Skin epidermis (tissue), 12 donors: ENCODE results near the gene SOX18.
"Not testable (repeated sequence)": the region's sequence is repeated elsewhere in the genome, so short reads cannot be mapped to it uniquely, and the experiment has no call there.

Source experiments
- H3K27ac ChIP-seq, 21 experiments: fragments of 200-600 bp; sonication (generic) in 11 of 21; one replicate each; pipeline ENCODE4 v1.5.0; 2020; ENCODE audit warnings: mild to moderate bottlenecking in 3 of 21, inconsistent platforms in 2 of 21, moderate library complexity in 2 of 21
- H3K4me3 ChIP-seq, 7 experiments: fragments of 200-600 bp; sonication (generic) in 2 of 7; one replicate each; pipeline ENCODE4 v1.5.0; 2020; ENCODE audit warnings: inconsistent platforms in 2 of 7, mild to moderate bottlenecking in 2 of 7, moderate library complexity in 1 of 7

The SOX18 gene

DNA sequence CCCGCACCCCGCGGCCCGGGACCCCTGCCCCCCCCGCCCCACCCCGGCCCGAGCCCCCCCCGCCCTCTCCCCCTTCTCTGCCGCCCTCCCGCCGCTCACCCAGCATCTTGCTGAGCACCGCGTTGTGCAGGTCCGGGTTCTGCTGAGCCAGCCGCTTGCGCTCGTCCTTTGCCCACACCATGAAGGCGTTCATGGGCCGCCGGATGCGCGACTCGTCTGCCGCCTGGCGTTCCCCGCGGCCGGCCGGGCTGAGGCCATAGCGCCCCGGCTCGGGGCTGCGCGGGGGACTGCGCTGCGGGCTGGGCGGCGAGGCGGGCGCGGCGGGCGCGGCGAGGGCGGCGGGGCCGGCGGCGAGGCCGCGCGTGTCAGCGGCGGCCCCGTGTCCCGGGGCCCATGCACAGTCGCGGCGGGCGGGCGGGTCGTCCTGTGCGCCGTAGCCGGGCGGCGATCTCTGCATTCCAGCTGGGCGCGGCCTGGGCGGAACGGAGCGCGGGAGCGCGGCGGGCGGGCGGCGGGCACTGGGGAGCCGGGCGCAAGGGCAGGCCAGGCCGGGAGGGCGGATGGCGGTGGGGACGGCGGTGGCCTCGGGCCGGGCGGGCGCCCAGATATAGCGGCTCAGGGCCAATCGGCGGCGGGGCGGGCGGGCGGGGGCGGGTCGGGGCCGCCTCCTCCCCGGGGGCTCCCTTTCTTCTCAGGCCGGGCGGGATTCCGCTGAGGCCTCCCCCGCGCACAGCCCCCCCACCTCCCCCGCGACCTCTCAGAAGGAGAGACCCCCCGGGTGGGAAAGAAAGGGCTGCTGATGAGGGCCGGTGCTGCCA lies at the start of gene SOX18:
Gene SOX18 (minus strand): TSS at position 580 of the 818 bp plus-strand sequence. CDS start 123 bp downstream, at position 457.
- Histone ChIP-seq H3K27ac (peak within 1 kb of the TSS in 19 of 21 experiments; percentile 8 to 85 (median 62)), H3K4me3 (peak within 1 kb of the TSS; percentile 24 to 52 (median 27))

- no peak overlapping the region for H3K4me3 ChIP-seq
- H3K27ac ChIP-seq = no peak overlapping the region
These were observed 49.1 kb upstream of the SOX18 start for GRCh38 chr20:64098471-64099013.

- no peak overlapping the region for H3K4me3 ChIP-seq
- no peak overlapping the region for H3K27ac ChIP-seq
These were observed 47.1 kb upstream of the SOX18 start for GRCh38 chr20:64096535-64096934.

DNA sequence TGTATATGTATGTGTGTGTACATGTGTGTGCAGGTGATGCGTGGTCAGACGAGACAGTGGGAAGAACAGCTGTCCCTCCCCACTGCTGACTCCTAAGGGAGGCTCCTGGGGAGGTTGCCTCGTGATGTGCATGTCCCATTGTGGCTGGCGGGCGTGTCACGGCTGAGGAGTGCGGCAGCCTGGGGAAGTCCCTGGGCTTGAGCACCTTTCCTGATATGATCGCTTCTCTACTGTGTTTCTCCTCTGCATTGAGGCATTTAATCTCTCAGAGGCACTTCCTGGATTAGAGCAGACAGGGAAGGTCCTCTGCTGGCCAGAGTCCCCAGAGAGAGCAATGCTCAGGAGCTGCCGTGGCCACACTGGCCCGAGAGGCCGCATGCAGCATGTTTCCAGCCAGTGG lies 46.5 kb upstream of the SOX18 start:
- no peak overlapping the region for H3K4me3 ChIP-seq

GRCh38 chr20:64095455-64095854 lies 46.0 kb upstream of the SOX18 start:
- H3K27ac ChIP-seq = no peak overlapping the region

More for the DNA sequence above, 46.5 kb upstream of the SOX18 start:
- no peak overlapping the region for H3K27ac ChIP-seq

GRCh38 chr20:64093013-64093503 lies 43.6 kb upstream of the SOX18 start:
- H3K27ac ChIP-seq = no peak overlapping the region
- no peak overlapping the region for H3K4me3 ChIP-seq

More at GRCh38 chr20:64095455-64095854, 46.0 kb upstream of the SOX18 start:
- no peak overlapping the region for H3K4me3 ChIP-seq

DNA sequence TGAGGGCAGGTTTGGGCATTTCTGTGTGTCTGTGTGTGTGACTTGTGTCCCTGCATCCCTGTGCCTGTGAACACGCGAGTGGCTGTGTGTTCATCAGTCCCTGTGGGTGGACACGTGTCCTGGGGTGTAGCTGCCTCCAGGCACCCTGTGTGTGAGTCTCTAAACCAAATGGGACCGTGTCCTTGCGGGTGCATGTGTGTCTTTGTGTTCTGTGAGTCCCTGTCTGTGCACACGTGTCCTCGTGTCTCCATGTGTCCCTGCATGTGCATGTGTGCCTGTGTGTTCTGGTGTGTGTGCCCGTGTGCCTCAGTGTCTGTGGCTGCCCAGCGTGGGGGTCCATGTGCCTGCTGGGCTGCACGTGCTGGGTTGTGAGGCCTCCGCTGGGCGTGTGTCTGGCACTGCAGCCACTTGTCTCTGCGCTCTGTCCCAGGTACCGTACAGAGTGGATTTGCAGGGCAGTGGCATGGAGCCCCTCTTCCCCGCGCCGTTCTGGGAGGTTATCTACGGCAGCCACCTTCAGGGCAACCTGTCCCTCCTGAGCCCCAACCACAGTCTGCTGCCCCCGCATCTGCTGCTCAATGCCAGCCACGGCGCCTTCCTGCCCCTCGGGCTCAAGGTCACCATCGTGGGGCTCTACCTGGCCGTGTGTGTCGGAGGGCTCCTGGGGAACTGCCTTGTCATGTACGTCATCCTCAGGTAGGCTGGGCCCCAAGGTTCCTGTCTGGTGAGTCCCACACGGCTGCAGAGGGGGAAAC lies 43.0 kb upstream of the SOX18 start:
- H3K27ac ChIP-seq = no peak overlapping the region
- no peak overlapping the region for H3K4me3 ChIP-seq

- no peak overlapping the region for H3K27ac ChIP-seq
- no peak overlapping the region for H3K4me3 ChIP-seq
These were observed 42.3 kb upstream of the SOX18 start for GRCh38 chr20:64091770-64092169.

DNA sequence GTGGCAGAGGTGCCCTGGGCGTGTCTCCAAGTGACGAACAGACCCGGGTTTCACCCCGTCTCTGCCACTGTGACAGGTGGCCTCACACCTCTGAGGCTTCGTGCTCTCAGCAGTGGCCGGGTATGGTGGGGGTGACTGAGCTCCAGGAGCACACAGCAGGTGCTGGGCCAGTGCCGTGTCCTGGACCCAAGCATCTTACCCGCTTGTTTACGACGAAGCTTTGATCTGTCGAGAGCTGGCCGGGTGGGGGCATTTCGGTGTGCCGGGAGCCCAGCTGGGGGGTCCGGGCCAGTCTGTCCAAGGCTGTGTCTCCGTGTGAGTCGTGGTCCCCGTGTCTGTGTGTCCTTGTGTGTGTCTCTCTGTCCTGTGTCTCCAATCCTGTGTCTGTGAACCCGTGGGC lies 41.9 kb upstream of the SOX18 start:
- H3K4me3 ChIP-seq = no peak overlapping the region
- H3K27ac ChIP-seq = no peak overlapping the region

DNA sequence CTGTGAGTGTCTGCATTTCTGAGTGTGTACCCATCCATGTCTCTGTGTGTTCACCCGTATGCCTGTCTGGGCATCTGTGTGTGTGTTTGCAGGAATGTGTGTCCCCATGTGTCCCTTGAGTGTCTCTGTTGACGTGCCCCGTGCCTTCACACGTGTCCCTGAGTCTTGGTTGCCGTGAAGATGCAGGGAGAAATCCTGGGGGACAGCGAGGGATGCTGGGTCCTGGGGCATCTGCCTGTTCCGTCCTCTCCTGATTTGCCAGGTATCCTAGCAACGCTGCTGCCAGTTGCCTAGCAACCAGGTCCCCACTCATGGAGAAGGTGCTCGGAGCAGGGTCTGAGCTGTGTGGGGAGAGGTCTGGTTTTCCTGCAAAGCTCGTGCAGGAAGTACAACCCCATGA lies 40.7 kb upstream of the SOX18 start:
- no peak overlapping the region for H3K27ac ChIP-seq

GRCh38 chr20:64088586-64088985 lies 39.1 kb upstream of the SOX18 start:
- H3K27ac ChIP-seq, H3K4me3 ChIP-seq: not testable (repeated sequence)

More for the DNA sequence above, 40.7 kb upstream of the SOX18 start:
- no peak overlapping the region for H3K4me3 ChIP-seq

- H3K27ac ChIP-seq, H3K4me3 ChIP-seq: not testable (repeated sequence)
These were observed 37.9 kb upstream of the SOX18 start for GRCh38 chr20:64087226-64087825.

- Histone ChIP-seq H3K4me3 (no peak overlapping the region), H3K27ac (no peak overlapping the region)
These were observed 37.4 kb upstream of the SOX18 start for GRCh38 chr20:64086801-64087200.

GRCh38 chr20:64084685-64085152 lies 35.3 kb upstream of the SOX18 start:
- no peak overlapping the region for H3K27ac ChIP-seq
- H3K4me3 ChIP-seq = no peak overlapping the region

DNA sequence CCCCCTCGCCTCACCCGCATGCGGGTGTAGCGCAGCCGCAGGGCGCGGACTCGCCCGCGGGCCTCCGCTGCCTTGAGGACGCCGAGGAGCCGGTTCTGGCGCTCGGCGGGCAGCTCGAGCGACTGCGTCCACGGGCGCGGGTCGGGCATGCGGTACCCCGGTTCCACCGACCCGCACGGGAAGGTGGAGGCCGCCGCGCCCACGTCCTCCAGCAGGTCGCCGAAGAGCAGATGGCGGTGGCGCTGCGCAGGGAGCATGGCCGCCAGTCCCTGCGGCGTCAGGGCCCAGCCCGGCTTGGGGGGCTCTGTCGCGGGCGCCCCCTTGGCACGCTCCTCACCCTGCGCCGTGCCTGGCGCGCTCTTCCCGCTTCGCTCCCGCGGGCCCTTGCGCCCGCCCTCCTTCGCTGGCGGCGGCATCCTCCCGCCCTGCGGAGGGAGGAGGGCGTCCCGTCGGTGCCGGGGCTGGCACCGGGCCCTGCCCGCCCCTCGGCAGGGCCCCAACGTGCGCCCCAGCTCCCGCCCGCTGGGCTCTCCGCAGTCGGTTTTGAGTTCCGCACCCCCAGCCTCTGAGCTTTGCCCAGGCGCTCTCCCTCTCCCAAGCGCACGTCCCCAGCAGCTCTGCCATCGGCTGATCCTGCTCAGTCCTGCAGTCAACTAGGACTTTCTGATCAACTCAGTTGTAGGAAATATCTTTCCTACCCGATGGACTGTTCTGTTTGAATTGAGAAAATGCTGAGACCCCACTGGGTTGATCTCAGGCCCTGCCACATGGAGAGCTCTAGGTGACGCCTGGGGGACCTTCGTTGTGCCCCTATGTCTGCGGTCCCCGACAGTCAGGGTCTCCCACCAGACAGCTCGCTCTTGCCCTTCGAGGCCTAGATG lies 34.6 kb upstream of the SOX18 start, which contains the start of gene LKAAEAR1:
Gene LKAAEAR1 (minus strand): TSS at position 595 of the 881 bp plus-strand sequence. CDS start 179 bp downstream, at position 416.
- peak within 1 kb of the TSS; percentile 23 to 59 (median 43) for H3K4me3 ChIP-seq
- peak within 1 kb of the TSS in 2 of 21 experiments; percentile 11 to 27 for H3K27ac ChIP-seq

DNA sequence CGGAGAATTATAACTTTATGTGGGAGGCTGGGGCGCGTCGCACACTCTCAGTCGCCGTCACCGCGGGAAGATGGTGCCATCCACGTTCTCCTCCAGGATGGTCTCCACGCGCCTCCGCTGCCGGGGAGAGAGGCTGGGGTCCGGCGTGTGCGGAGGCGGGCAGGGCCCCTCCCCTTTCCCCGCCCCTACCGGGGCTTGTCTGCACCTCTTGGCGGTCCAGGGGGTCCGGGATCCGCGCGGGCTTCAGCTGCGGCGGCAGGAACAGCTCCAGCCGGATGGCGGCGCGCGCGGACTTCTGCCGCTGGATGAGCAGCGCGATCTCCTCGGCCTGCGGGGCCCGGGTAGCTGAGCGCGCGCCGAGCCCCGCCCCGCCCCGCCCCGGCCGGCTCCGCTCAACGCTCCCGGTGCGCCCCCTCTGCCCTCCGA lies 34.0 kb upstream of the SOX18 start:
- peak overlapping the region in 1 of 21 experiments; percentile 27 for H3K27ac ChIP-seq
- H3K4me3 ChIP-seq = peak overlapping the region; percentile 23 to 59 (median 43)

DNA sequence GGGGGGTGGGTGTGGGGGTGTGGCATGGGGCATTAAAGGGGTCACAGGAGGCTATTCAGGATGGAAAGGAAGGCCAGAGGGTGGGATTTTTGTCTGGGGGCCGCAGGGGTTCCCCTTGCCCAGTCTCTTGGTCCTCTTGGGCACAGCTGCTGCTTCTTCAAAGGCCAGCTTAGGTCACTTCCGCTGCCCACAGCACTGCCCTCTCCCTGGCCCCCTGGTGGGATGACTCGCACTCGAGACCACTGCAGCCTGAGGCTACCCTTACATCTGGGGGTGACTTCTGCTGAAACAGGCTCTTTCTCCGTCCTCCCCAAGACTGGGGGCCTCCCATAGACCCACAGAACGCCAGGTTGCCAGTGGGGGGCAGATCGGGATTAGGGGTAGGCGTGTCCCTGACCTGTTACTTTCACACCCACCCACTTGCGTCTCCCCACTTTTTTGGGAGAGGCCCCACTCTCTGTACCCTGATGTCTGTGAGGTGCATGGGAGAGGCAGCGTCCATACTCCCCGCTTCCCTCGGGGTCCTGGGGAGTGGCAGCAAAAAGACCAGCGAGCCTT lies 33.5 kb upstream of the SOX18 start:
- peak overlapping the region in 1 of 21 experiments; percentile 10 for H3K27ac ChIP-seq
- peak overlapping the region in 6 of 7 experiments; percentile 38 to 59 (median 48) for H3K4me3 ChIP-seq

DNA sequence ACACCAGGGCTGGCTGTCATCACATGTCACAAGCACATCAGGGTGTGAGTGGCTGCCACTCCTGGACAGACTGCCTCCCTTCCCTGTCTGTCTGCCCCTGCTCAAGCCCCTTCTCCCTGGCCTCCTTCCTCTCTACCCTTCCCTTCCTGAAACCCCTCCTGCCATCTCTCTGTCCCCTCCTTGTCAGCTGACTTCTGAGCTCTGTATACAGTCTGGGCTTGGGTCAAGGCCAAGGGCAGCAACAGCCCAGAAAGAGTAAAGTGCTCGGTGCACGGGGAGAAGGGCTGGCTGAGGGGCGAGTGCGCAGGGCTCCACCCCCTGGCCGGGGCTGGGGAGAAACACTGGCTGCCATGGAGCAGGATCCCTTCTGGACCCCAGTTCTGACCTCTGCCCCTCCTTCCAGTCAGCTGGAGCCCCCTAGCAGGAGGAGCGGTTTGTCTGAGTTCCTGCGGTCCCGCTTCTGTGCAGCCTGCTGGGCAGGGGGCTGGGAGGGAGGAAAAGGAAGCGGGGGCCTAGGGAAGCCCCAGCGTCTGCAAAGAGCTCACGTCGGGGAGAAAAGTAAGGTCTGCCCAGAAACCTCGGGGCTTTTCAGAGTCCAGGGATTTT lies 32.8 kb upstream of the SOX18 start:
- Histone ChIP-seq H3K4me3 (no peak overlapping the region), H3K27ac (peak overlapping the region in 1 of 21 experiments; percentile 20)
